Measurements from ENCODE around the gene UBE4B.
"Not testable (repeated sequence)": the region's sequence is repeated elsewhere in the genome, so short reads cannot be mapped to it uniquely, and the experiment has no call there.

UBE4B gene

GRCh38 chr1:10220200-10220599 lies 187.4 kb downstream of the UBE4B start:
- POLR2A ChIA-PET, result interaction anchor here (0.6 kb wide), 1 partner anchor 85 kb away, joined by 3 read pairs; no protein-coding TSS in a partner anchor
- CTCF ChIA-PET, result interaction anchor here (2.9 kb wide), 1 partner anchor 11 kb away, joined by 15 read pairs; the partner anchor contains the start of gene KIF1B
- Histone ChIP-seq H3K27ac (ENCODE audit: insufficient read depth in 1 of 2, low read depth in 1 of 2, low read length in 2 of 2, poor library complexity in 1 of 2, severe bottlenecking in 2 of 2) (no peak overlapping the region), H3K9me3 (ENCODE audit: control extremely low read depth in 1 of 5, control insufficient read depth in 4 of 5, insufficient read depth in 2 of 5, low read depth in 1 of 5, low read length in 4 of 5) (peaks cover 0 to 8% (median 0%) of the 10 kb centered on the region in 5 experiments), H3K36me3 (ENCODE audit: control insufficient read depth in 4 of 4, insufficient read depth in 4 of 4, low read length in 3 of 4) (no peaks in the 10 kb centered on the region), H3K4me1 (ENCODE audit: control extremely low read depth in 1 of 4, control insufficient read depth in 4 of 4, insufficient read depth in 4 of 4, low read length in 3 of 4) (peaks cover 2 to 3% (median 3%) of the 10 kb centered on the region in 4 experiments), H3K27me3 (replicated peaks in 2 of 5; ENCODE audit: control insufficient read depth in 4 of 5, insufficient read depth in 5 of 5, low read length in 4 of 5) (no peaks in the 10 kb centered on the region), H3K4me3 (ENCODE audit: control insufficient read depth in 1 of 7, extremely low read depth in 1 of 7, insufficient read depth in 4 of 7, low read depth in 2 of 7, low read length in 6 of 7) (no peak overlapping the region)
- no peak for DNase-seq

GRCh38 chr1:10220657-10221056 lies 187.9 kb downstream of the UBE4B start:
- H3K36me3 ChIP-seq (ENCODE audit: control insufficient read depth in 4 of 4, insufficient read depth in 4 of 4, low read length in 3 of 4); H3K9me3 ChIP-seq (ENCODE audit: control extremely low read depth in 1 of 5, control insufficient read depth in 4 of 5, insufficient read depth in 2 of 5, low read depth in 1 of 5, low read length in 4 of 5); DNase-seq; H3K4me1 ChIP-seq (ENCODE audit: control extremely low read depth in 1 of 4, control insufficient read depth in 4 of 4, insufficient read depth in 4 of 4, low read length in 3 of 4); POLR2A ChIA-PET; H3K27me3 ChIP-seq (replicated peaks in 2 of 5; ENCODE audit: control insufficient read depth in 4 of 5, insufficient read depth in 5 of 5, low read length in 4 of 5); H3K27ac ChIP-seq (ENCODE audit: insufficient read depth in 1 of 2, low read depth in 1 of 2, low read length in 2 of 2, poor library complexity in 1 of 2, severe bottlenecking in 2 of 2); H3K4me3 ChIP-seq (ENCODE audit: control insufficient read depth in 1 of 7, extremely low read depth in 1 of 7, insufficient read depth in 4 of 7, low read depth in 2 of 7, low read length in 6 of 7): not testable (repeated sequence)
- WGBS (ENCODE audit: insufficient coverage), result 97% methylated on average over 6 of the region's 6 CpGs
- CTCF ChIA-PET, result interaction anchor here (2.9 kb wide), 1 partner anchor 11 kb away, joined by 15 read pairs; the partner anchor contains the start of gene KIF1B

GRCh38 chr1:10225573-10225972 lies 192.8 kb downstream of the UBE4B start:
- H3K9me3 ChIP-seq (ENCODE audit: control extremely low read depth in 1 of 5, control insufficient read depth in 4 of 5, insufficient read depth in 2 of 5, low read depth in 1 of 5, low read length in 4 of 5), result peaks cover 0 to 8% (median 0%) of the 10 kb centered on the region in 5 experiments
- H3K4me1 ChIP-seq (ENCODE audit: control extremely low read depth in 1 of 4, control insufficient read depth in 4 of 4, insufficient read depth in 4 of 4, low read length in 3 of 4), result no peaks in the 10 kb centered on the region
- H3K4me3 ChIP-seq (ENCODE audit: control insufficient read depth in 1 of 7, extremely low read depth in 1 of 7, insufficient read depth in 4 of 7, low read depth in 2 of 7, low read length in 6 of 7), result no peak overlapping the region
- DNase-seq, result no peak
- ChIA-PET CTCF (no interaction called here), POLR2A (no interaction called here)
- 100% methylated on average over 1 of the region's 1 CpG for WGBS (ENCODE audit: insufficient coverage)
- H3K36me3 ChIP-seq (ENCODE audit: control insufficient read depth in 4 of 4, insufficient read depth in 4 of 4, low read length in 3 of 4), result no peaks in the 10 kb centered on the region
- H3K27me3 ChIP-seq (replicated peaks in 2 of 5; ENCODE audit: control insufficient read depth in 4 of 5, insufficient read depth in 5 of 5, low read length in 4 of 5), result no peaks in the 10 kb centered on the region
- no peak overlapping the region for H3K27ac ChIP-seq (ENCODE audit: insufficient read depth in 1 of 2, low read depth in 1 of 2, low read length in 2 of 2, poor library complexity in 1 of 2, severe bottlenecking in 2 of 2)

GRCh38 chr1:10228528-10228927 lies 195.8 kb downstream of the UBE4B start:
- ChIA-PET POLR2A (interaction anchor here (0.6 kb wide), 1 partner anchor 462 kb away, joined by 3 read pairs; no protein-coding TSS in a partner anchor), CTCF (interaction anchor here (1.2 kb wide), 1 partner anchor 23 kb away, joined by 3 read pairs; no protein-coding TSS in a partner anchor)
- 100% methylated on average over 2 of the region's 2 CpGs for WGBS (ENCODE audit: insufficient coverage)
- Histone ChIP-seq H3K9me3 (ENCODE audit: control extremely low read depth in 1 of 5, control insufficient read depth in 4 of 5, insufficient read depth in 2 of 5, low read depth in 1 of 5, low read length in 4 of 5) (peaks cover 0 to 8% (median 0%) of the 10 kb centered on the region in 5 experiments), H3K4me3 (ENCODE audit: control insufficient read depth in 1 of 7, extremely low read depth in 1 of 7, insufficient read depth in 4 of 7, low read depth in 2 of 7, low read length in 6 of 7) (no peak overlapping the region), H3K27ac (ENCODE audit: insufficient read depth in 1 of 2, low read depth in 1 of 2, low read length in 2 of 2, poor library complexity in 1 of 2, severe bottlenecking in 2 of 2) (no peak overlapping the region), H3K4me1 (ENCODE audit: control extremely low read depth in 1 of 4, control insufficient read depth in 4 of 4, insufficient read depth in 4 of 4, low read length in 3 of 4) (no peaks in the 10 kb centered on the region), H3K36me3 (ENCODE audit: control insufficient read depth in 4 of 4, insufficient read depth in 4 of 4, low read length in 3 of 4) (no peaks in the 10 kb centered on the region), H3K27me3 (replicated peaks in 2 of 5; ENCODE audit: control insufficient read depth in 4 of 5, insufficient read depth in 5 of 5, low read length in 4 of 5) (no peaks in the 10 kb centered on the region)
- no peak for DNase-seq

- Histone ChIP-seq H3K27me3 (replicated peaks in 2 of 5; ENCODE audit: control insufficient read depth in 4 of 5, insufficient read depth in 5 of 5, low read length in 4 of 5) (no peaks in the 10 kb centered on the region), H3K4me1 (ENCODE audit: control extremely low read depth in 1 of 4, control insufficient read depth in 4 of 4, insufficient read depth in 4 of 4, low read length in 3 of 4) (no peaks in the 10 kb centered on the region), H3K4me3 (ENCODE audit: control insufficient read depth in 1 of 7, extremely low read depth in 1 of 7, insufficient read depth in 4 of 7, low read depth in 2 of 7, low read length in 6 of 7) (no peak overlapping the region), H3K9me3 (ENCODE audit: control extremely low read depth in 1 of 5, control insufficient read depth in 4 of 5, insufficient read depth in 2 of 5, low read depth in 1 of 5, low read length in 4 of 5) (peaks cover 0 to 2% (median 0%) of the 10 kb centered on the region in 5 experiments), H3K27ac (ENCODE audit: insufficient read depth in 1 of 2, low read depth in 1 of 2, low read length in 2 of 2, poor library complexity in 1 of 2, severe bottlenecking in 2 of 2) (no peak overlapping the region), H3K36me3 (ENCODE audit: control insufficient read depth in 4 of 4, insufficient read depth in 4 of 4, low read length in 3 of 4) (no peaks in the 10 kb centered on the region)
- ChIA-PET POLR2A (no interaction called here), CTCF (no interaction called here)
- DNase-seq, result no peak
- WGBS (ENCODE audit: insufficient coverage), result 93% methylated on average over 4 of the region's 5 CpGs
Measured at GRCh38 chr1:10229903-10230302, 197.1 kb downstream of the UBE4B start.
